Esophagus squamous epithelium (tissue), 5 donors: Measurements from ENCODE around the gene MRM1. TPM values are rescaled to one million over a fixed set of nuclear protein-coding genes. Genes with fewer than 3 reads are reported as not detected.

Experiments
- DNase-seq: peaks from one replicate; lab custom pipeline; 2025; lab: John Stamatoyannopoulos, UW
- H3K27ac ChIP-seq, 4 donors: fragments of 200-600 bp; sonication (generic); one replicate each; pipeline ENCODE4 v1.5.1; 2016 to 2019; ENCODE audit warnings: mild to moderate bottlenecking in 1 of 4
- H3K27me3 ChIP-seq, 4 donors: fragments of 200-600 bp; sonication (generic); 1 replicate in 3 of 4; 2 replicates in 1 of 4; pipeline versions ENCODE4 v1.5.1 to v1.6.0; 2017 to 2021; ENCODE audit warnings: antibody characterized with exemption in 1 of 4
- H3K36me3 ChIP-seq, 3 donors: fragments of 200-600 bp; sonication (generic); one replicate each; pipeline ENCODE4 v1.5.1; 2016 to 2019
- H3K4me1 ChIP-seq, 3 donors: fragments of 200-600 bp; sonication (generic); one replicate each; pipeline ENCODE4 v1.5.1; 2017 to 2019
- H3K4me3 ChIP-seq, 4 donors: fragments of 200-600 bp; sonication (generic); 1 replicate in 3 of 4; 2 replicates in 1 of 4; pipeline ENCODE4 v1.5.1; 2016 to 2019; ENCODE audit warnings: mild to moderate bottlenecking in 2 of 4, moderate library complexity in 1 of 4
- H3K9me3 ChIP-seq, 3 donors: fragments of 200-600 bp; sonication (generic); one replicate each; pipeline ENCODE4 v1.5.1; 2016 to 2019
- CTCF ChIP-seq, 6 experiments: fragments of 450-650 bp in 4 of 6; fragments of 200-600 bp in 2 of 6; sonication (generic) in 2 of 6; IDR thresholded peaks; one replicate each; pipeline ENCODE4 v1.5.1; 2016 to 2019; ENCODE audit warnings: antibody characterized with exemption in 6 of 6, mild to moderate bottlenecking in 4 of 6, moderate library complexity in 4 of 6
- POLR2A ChIP-seq, 4 donors: fragments of 450-650 bp; IDR thresholded peaks; one replicate each; pipeline ENCODE4 v1.6.1; 2017; ENCODE audit warnings: antibody characterized with exemption in 4 of 4, mild to moderate bottlenecking in 4 of 4, moderate library complexity in 3 of 4
- WGBS, 2 donors: methylation state at CpG; one replicate each; pipeline ENCODE4 v1.1.5; 2018; 5-methylcytosine and 5-hydroxymethylcytosine counted together
- intact Hi-C: fragments of 100-400 bp; cut with DNase I; formaldehyde crosslinking; loops from one replicate; pipeline ENCODE4 v1.15.0; 2022
- total RNA-seq, 4 donors: library from RNA; depleted of rRNA; stranded (reverse); fragments of >200 nt; gene quantifications; one replicate each; pipeline ENCODE4 v1.1.0, GENCODE V29; 2016
- donor health status: DM: yes; HTN: yes; CAD: no.

MRM1 gene
- total RNA-seq, 4 donors from 2014 or later, result 5.9 to 10.1 (median 7.0) TPM

- TF ChIP-seq CTCF (IDR thresholded peaks at IDR 0.05), result no peak
- no peak for TF ChIP-seq POLR2A (IDR thresholded peaks at IDR 0.05)
- DNase-seq, result no peak
- H3K4me3 ChIP-seq, result no peak overlapping the region
- intact Hi-C loops, result no loop called here
- WGBS, 2 donors, result 60% methylated on average over 1 of the region's 7 CpGs; no CpG with 5 or more reads in 1 of the 2 donors
- peaks cover 0 to 9% (median 0%) of the 10 kb centered on the region in 3 donors for H3K36me3 ChIP-seq
- H3K9me3 ChIP-seq, result no peaks in the 10 kb centered on the region
- H3K4me1 ChIP-seq, result peaks cover 0 to 33% (median 10%) of the 10 kb centered on the region in 3 donors
- peaks cover 0 to 4% (median 0%) of the 10 kb centered on the region in 4 donors for H3K27me3 ChIP-seq
- no peak overlapping the region for H3K27ac ChIP-seq
Measured at GRCh38 chr17:36608280-36608679, 6.9 kb downstream of the MRM1 start.

- Histone ChIP-seq H3K9me3 (no peaks in the 10 kb centered on the region), H3K27me3 (peaks cover 0 to 10% (median 0%) of the 10 kb centered on the region in 4 donors), H3K4me3 (peak overlapping the region in 1 of 4 donors; percentile 32), H3K27ac (no peak overlapping the region), H3K4me1 (peaks cover 0 to 27% (median 9%) of the 10 kb centered on the region in 3 donors), H3K36me3 (peaks cover 0 to 9% (median 0%) of the 10 kb centered on the region in 3 donors)
- no peak for DNase-seq
- TF ChIP-seq POLR2A (IDR thresholded peaks at IDR 0.05) (no peak), CTCF (IDR thresholded peaks at IDR 0.05) (peak in 4 of 6 experiments; percentile 23 to 43 (median 30))
- WGBS, 2 donors, result 12 to 40% methylated on average over 7 to 10 of the region's 24 CpGs
- intact Hi-C loops, result no loop called here
Measured at GRCh38 chr17:36608794-36609497, 7.6 kb downstream of the MRM1 start.

GRCh38 chr17:36609498-36609862 is 8.1 kb downstream of the MRM1 start:
- Histone ChIP-seq H3K9me3 (no peaks in the 10 kb centered on the region), H3K4me1 (peaks cover 0 to 22% (median 9%) of the 10 kb centered on the region in 3 donors), H3K36me3 (peaks cover 0 to 9% (median 0%) of the 10 kb centered on the region in 3 donors), H3K27ac (no peak overlapping the region), H3K27me3 (peaks cover 0 to 16% (median 0%) of the 10 kb centered on the region in 4 donors), H3K4me3 (no peak overlapping the region)
- TF ChIP-seq POLR2A (IDR thresholded peaks at IDR 0.05), result no peak
- TF ChIP-seq CTCF (IDR thresholded peaks at IDR 0.05), result no peak
- no peak for DNase-seq
- 61 to 87% methylated on average over 5 of the region's 7 CpGs for WGBS, 2 donors
- intact Hi-C loops, result no loop called here

- Histone ChIP-seq H3K36me3 (peaks cover 0 to 9% (median 0%) of the 10 kb centered on the region in 3 donors), H3K4me3 (no peak overlapping the region), H3K27ac (no peak overlapping the region), H3K9me3 (no peaks in the 10 kb centered on the region), H3K27me3 (peaks cover 0 to 22% (median 0%) of the 10 kb centered on the region in 4 donors), H3K4me1 (peaks cover 0 to 22% (median 9%) of the 10 kb centered on the region in 3 donors)
- DNase-seq, result no peak
- TF ChIP-seq POLR2A (IDR thresholded peaks at IDR 0.05), result no peak
- no peak for TF ChIP-seq CTCF (IDR thresholded peaks at IDR 0.05)
- intact Hi-C loops, result no loop called here
- 66 to 71% methylated on average over 2 to 6 of the region's 6 CpGs for WGBS, 2 donors
Measured at GRCh38 chr17:36610474-36610873, 9.1 kb downstream of the MRM1 start.

- H3K4me1 ChIP-seq, result peaks cover 0 to 22% (median 9%) of the 10 kb centered on the region in 3 donors
- WGBS, 2 donors, result 59 to 63% methylated on average over 8 to 9 of the region's 9 CpGs
- H3K27me3 ChIP-seq, result peaks cover 0 to 28% (median 0%) of the 10 kb centered on the region in 4 donors
- peaks cover 0 to 9% (median 0%) of the 10 kb centered on the region in 3 donors for H3K36me3 ChIP-seq
- TF ChIP-seq POLR2A (IDR thresholded peaks at IDR 0.05) (no peak), CTCF (IDR thresholded peaks at IDR 0.05) (no peak)
- no peak overlapping the region for H3K4me3 ChIP-seq
- intact Hi-C loops, result no loop called here
- DNase-seq, result no peak
- no peaks in the 10 kb centered on the region for H3K9me3 ChIP-seq
- H3K27ac ChIP-seq, result peak overlapping the region; percentile 14 to 46 (median 27)
Measured at GRCh38 chr17:36611345-36612072, 10.1 kb downstream of the MRM1 start.
